HG03575 (cell line): ENCODE measurements around the gene RPS21.

Source experiments
- ATAC-seq: cut with Tn5 transposase; IDR thresholded peaks from one replicate; pipeline ENCODE4 v1.9.1; 2021; ENCODE audit not compliant: unreplicated experiment, insufficient number of reproducible peaks, low FRiP score; ENCODE audit errors: extremely low read depth

RPS21 gene

DNA sequence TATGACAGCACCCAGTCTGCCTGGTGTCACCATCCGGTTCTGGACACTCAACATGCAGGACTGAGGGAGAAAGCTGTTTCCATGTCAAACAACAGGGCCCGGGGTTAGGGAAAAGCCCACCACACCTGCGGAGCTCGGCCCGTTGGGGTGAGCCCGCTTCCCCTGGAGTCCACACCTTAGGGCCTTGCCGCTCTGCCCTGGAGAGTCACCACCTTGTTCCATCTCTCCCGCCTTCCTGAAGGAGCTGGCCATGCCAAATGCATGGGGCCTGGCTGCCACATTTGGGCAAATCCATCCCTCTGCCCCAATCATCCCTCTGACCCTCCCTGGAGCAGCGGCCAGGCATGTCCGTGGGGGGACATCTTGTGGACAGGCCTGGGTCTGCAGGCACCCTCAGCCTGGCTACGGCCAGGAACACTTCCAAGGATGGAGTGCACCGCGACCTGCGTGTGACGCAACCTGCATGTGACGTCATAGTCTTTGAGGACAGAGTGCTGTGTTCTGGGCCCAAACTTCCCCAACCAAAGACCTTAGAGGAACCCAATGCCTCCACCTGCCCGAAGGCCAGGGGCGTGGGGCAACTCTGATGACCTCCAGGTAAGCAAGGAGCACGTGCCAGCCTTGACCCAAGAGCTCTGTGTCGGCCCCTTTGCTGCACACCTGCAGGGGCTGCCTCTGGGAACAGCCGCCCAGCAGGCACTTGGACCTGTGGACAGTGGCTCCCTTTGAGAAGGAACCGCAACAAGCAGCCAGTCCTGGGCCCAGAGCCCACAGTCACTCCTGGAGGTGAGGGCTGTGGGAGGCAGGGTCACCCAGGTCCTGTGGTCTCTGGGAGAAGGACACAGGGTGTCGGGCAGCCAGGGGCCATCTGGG lies 18.4 kb downstream of the RPS21 start:
- no peak for ATAC-seq

DNA sequence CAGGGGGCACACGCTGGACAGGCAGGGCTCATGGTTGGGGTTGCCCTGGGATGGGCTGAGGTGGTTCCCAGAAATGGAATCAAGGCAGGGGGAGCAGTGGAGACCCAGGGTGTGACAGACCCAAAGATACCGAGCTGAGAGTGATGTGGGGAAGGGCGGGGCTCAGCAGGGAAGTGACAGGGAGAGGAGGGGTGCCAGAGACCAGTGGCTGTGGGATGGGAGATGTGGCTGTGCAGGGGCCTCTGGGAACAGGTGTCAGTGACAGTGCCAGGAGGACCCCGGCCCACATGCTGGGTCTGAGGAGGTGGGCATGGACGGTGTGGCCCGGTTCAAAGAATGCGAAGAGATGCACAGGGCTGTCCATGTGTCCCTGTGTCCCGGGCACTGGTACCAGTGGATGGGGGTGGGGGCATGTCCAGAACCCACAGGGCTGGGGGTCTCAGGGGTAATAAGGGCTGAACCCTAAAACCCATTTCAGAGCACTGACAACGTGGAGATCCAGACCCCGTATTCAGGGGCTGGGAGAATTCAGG lies 19.1 kb downstream of the RPS21 start:
- ATAC-seq = no peak

DNA sequence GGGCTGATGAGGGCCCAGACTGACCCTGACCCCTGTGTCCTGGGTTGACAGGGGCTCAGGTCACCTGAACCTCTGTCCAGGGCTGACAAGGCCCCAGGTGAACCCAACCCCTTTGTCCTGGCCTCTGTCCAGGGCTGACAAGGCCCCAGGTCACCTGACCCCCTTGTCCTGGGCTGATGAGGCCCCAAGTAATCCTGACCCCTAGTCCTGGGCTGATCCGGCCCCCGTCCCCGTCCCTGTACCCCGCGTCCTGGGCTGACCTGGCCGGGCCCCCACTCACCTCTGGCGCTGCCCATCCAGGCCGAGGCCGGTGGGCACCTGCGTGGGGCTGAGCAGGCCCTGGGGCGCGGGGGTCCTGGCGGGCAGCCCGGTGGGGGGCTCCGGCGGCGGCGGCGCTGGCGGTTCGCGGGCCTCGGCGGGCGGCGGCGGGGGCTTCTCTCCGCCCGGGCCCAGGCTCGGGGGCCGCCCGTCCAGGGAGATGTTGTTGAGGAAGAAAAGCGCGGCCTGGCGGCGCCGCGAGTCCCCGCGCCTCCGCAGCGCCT lies 19.8 kb downstream of the RPS21 start:
- no peak for ATAC-seq

DNA sequence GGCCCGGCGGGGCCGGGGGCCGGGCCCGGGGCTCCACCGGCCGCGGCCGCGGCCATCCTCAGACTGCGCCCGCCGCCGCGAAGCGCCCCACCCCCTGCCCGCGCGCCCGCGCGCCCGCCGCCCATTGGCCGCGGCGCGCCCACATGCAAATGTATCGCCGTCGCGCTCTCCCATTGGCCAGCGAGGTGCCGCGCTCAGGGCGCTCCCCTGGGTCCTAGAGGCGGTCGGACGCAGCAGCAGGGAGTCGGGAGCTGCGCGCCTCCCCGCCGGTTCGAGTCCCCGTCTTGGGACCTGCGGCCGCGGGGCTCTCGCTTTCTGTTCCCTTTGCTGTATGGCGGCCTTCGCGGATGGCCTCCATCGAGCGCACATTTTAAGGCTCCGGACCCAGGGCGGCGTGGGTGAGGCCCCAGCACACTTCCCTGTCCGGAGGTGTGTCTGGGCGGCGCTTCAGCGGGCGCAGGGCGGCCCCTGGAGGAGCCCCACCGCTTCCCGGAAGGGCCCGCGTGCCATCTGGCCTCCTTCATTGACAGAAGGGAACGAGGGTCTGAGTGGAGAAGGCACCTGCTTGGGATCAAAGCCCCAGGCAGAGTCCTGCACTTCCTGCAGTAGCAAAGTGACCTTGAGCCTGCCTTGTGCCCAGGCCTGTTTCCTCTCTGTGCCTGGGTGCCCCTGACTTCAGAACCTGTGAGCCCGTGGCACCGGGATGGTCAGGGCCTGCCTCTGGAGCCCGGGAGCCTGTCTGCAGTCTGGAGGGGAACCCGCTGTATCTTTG lies 20.5 kb downstream of the RPS21 start, which contains the start of gene CABLES2:
Gene CABLES2, minus strand, starts transcription at position 65 of the 772 bp plus-strand sequence. Its CDS starts 9 bp downstream, at position 56.
- no peak for ATAC-seq

DNA sequence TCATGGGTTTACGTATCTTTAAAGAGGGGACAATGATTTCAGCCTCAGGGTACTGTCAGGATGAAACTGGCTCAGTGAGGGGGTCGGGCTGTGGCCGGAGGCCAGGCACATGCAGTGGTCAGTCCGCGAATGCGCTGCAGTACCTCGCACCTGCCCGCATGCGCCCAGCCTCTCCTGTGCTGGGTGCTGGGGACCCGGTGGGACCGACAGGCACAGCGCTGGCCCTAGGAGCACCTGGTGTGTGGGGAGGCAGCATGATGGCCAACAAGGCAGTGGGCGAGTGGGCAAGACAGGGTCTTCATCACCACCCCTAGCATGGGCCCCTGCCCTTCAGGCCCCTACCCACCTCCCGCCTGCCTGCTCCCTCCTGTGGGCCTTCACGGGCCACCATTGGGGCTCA lies 21.2 kb downstream of the RPS21 start:
- ATAC-seq = no peak

DNA sequence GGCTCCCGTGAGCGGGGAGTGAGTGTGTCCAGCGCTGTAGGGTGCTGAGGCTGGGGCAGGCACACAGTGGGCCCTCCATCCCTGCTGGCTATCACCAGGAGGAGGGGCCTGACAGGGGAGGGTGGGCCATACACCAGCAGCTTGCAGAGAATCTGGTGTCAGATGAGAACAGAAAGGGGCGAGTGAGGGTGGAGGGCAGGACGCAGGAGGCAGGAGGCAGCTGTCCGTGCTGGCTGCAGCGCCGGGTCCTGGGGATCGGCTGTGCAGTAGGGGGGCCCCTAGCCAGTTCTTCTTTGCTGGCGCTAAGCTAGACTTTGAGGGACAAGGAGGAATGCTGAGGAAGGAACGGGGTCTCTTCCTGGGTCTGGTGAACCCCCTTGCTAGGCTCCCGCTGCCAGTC lies 21.7 kb downstream of the RPS21 start:
- ATAC-seq = no peak

DNA sequence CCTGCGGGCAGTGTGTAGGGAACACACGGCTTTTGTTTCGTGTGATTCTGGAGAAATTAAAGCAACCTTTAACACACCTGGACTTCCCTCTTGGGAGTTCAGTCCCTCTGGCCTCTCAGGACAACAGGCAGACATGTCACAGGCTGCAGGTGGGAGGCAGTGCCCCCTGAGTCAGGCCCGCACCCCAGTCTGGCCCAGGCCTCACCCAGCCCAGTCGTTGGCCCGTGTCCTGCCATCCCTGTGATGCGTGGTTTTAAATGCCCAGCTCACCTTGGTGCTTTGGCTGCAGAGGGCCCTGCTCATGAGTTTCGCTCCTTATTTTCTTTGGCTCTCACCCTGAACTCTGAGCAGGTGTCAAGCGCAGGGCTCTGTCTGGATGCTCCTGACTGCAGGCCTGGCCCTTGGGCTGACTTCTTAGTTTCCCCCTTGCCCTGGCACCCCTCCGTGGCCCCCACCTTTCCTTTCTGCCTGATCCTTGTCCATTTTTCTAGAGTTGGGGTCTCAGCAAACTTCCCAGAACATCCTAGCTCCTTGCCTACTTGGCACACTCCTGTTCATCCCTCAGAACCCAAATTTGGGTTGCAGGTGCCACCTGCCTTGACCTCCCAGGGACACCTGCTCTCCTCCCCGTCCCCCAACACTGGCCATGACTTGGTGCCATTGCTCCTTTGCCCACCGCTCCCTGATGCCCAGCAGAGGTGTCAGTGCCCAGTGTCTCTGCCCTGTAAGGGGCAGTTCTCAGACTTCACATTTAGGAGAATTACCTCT lies 22.4 kb downstream of the RPS21 start:
- ATAC-seq = no peak

DNA sequence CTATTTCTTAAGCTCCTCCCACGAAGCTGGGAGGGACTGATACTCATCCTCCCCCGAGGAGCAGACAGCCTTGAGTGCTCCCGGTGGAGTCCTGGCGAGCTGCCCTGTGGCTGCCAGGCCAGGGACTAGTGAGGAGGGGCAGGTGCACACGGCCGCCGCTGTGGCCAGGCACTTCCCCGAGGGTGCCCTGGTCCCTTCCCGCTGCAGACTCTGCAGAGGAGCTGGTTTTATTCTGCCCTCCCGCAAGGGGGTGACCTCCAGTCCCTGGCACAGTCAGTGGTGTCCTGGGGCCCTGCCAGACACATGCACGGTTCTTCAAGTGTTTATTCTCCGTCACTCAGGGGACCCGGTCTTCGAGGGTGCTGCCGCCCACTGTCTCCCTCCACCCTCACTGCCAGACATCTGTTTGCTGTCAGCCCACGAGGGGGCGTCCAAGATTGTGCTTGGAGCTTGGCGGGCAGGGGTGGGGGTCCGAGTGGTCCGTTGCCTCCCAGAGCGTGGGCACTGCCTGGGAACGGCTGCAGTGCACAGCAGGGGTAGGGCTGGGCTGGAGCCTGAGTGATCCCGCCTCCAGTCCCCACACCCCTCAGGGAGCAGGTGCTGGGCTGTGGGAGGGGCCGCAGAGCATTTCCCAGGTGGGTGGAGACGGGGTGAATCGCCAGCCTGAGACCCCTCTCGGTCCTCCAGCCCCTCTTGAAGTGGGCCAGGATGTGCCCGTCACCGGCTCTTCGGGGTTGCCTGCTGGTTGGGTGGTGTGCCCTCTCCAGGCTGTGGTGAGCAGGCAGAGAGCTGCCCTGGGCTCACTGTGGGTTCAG lies 23.2 kb downstream of the RPS21 start:
- ATAC-seq = no peak

DNA sequence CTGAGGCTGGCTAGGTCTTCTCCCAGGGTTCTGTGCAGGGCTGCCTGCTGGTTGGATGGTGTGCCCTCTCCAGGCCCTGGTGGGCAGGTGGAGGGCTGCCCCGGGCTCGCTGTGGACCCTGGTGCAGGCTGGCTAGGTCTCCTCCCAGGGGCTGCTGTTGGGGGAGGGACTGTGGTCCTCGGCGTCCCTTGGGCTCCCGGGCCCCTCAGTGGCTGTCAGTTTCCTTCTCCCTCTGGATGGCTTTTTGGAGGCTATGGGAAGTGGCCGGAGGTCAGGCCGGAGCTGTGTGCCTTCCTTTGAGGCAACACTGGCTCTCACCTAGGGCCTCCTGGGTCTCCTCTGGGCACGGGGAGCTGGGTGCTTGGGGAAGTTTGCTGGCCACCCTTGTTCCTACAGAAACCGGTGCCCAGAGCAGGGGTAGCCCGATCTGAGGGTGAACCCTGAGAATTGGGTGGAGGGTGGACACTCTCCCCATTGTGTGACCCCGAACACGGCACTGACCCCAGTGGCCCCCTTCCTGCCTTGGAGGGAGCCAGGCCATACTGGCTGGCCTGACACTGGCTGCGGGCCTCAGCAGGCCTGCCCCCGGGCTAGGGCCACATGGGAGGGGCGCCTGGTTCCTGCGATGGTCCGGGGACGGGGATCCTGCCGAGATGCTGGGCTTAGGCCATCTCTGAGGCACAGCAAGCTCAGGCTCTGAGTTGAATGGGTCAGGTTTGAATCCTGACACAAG lies 24.0 kb downstream of the RPS21 start:
- no peak for ATAC-seq

DNA sequence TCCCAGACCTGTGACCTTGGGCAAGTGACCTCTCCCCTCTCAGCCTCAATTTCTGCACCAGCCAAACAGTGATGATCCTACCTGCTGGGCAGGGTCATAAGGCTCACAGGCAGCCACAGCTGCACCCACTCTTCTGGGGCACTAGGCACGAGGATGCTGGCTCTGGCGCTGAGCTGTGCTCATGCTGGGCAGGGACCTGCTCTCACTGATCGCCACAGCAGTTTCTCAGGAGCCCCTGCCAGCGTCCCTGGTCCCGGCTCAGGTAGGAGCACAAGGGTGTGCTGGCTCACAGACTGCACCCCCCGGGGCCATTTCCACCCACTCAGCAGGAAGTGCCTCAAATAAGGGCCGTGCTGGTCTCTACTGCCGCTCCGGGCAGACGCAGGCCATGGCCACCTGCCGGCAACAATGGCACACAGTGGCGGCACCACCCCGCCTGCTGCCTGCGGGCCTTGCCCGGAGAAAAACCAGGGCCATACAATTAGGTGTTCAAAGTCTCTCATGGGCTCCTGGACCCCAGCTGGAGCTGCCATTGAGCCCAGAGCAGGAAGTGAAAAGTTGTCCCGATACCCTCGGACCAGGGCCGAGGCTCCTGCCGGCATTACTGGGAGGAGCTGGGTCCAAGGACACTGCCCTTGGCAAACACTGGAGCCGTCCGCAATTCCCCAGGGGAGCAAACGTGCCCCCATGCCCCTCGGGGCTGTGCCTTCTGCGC lies 24.7 kb downstream of the RPS21 start:
- ATAC-seq = no peak

DNA sequence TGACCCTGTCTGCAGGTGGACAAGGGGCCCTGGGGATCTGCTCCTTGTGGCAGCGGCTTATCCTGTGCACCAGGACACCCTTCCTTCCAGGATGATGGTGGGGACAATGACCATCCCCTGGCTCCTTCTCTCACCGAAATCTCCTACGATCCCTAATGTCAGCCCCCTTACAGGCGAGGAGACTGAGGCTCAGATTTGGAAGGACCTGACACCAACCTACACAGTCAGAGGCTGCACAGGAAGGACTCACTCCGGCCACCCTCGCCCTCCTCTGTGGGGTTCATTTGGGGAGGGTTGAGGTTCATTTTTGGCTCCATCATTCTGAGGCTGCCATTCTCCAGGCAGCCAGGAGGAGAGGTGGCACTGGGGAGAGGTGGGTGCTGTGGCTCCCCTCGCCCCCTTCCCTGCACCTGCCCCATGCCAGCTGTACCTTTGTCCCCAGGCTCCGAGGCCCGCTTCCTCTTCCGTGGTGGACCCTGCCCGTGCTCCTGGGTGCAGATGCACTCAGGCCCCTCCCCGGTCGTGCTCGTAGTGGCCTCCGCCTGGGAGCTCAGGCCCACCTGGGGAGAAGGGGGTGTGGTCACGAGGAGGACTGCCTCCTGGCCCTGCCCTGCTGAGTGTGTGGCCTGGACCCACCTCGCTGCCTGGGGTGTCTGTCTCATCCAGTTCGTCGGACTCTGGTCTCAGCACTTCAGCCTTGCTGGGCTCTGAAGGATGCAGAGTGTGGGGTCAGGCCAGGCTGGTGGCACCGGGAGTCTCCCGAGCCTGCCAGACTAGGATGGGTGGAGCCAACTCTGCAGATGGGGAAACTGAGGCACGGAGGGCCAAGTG lies 25.5 kb downstream of the RPS21 start:
- no peak for ATAC-seq

DNA sequence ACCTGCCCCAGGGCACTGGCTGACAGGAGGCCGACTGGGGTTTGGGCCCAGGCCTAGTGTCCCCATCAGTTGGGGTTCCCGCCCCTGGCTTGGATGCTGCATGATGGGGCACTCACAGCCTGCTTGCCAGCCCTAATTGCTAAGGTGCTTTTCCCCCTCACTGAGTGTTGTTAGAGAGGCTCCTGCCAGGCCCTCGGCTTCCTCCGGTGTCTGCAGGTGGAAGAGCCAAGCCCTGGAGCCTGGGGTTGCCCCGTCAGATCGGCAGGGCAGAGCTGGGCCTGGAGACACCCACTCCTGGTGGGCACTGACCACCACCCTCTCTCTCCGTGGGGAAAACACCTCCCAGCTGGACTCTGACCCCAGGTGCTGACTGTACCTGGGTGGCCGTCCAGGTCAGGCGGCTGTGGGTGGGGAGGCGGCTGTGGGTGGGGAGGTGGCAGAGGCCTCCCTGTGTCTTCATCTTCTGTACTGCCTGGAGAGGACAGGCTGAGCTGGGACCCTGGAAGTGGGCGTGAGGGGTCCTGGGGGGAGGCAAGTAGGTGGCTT lies 26.2 kb downstream of the RPS21 start:
- ATAC-seq = no peak

DNA sequence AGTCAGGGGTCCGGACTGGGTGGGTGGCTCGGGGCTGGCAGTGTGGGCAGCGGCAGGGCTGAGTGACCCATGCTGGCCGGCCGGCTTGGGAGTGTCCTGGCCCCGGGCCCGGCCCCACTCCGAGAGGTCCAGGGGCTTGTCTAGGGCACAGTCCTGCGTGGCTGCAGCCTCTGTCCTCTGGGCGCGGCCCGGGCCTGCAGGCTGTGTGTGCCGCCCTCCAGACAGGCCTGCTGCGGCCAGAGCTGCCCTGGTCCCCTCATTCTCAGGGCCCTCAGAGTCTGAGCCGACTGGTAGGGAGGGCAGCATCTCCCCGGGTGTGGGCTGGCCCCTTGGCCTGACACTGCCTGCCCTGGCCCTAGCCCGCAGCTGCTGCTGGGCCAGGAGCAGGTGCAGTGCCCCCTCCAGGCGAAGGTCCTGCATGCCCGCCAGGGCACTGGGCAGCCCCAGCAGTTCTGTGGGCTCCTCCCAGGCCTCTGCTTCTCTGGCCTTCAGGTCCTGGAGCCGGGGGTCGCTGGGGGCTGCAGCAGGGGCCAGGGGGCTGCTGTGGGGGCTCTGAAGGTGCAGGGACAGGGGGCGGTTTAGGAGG lies 27.1 kb downstream of the RPS21 start:
- no peak for ATAC-seq

DNA sequence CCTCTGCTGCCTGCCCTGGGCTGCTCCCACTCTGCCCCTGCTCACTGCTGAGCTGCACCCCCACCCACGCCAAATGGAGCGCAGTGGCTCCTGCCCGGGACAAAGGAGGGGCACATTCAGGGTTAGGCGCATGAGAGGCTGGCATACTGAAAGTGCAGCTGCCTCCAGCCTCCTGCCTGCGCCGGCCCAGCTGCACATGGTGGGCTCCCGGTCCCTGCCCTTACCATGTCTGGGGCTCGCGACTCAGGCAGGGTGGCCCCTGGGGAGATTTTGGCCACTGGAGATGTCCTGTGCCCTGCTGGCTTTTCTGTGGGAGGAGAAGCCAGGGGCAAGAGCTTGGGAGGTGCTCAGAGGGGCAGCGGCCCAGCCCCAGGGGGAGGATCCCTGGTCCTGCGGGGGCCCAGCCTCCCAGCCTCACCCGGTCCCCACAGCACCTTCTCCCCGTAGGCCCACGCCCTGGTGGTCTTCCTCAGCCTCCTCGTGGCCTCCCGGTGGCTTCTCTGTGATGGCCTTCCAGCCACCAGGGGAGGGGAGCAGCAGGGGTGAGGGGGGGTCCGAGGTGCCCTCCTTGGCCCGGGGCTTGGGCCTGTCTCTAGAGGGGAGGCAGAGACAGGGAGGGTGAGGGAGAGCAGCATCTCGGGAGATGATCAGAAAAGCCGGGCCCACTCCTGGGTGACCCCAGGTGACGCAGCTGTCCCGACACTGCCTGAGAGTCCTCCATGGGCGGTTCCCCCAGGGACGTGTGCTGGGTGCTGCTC lies 28.6 kb downstream of the RPS21 start:
- ATAC-seq = no peak
